ENCODE results near the gene MIPOL1.

DNA sequence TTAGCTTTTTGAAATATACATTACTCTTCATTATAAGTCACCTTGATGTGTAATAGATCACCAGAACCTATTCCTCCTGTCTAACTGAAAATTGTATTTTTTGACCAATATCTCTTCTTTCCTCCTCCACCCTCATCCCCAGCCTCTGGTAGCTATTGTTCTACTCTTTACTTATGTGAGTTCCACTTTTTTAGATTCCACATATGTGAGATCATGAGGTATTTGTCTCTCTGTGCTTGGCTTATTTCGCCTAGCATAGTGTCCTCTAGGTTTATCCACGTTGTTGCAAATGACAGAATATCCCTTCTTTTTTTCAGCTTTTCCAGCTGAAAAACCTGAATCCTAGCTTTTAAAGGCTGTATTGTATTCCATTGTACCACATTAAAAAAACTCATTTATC, 82.1 kb downstream of the MIPOL1 start:
- TF ChIP-seq, protein P1, sequence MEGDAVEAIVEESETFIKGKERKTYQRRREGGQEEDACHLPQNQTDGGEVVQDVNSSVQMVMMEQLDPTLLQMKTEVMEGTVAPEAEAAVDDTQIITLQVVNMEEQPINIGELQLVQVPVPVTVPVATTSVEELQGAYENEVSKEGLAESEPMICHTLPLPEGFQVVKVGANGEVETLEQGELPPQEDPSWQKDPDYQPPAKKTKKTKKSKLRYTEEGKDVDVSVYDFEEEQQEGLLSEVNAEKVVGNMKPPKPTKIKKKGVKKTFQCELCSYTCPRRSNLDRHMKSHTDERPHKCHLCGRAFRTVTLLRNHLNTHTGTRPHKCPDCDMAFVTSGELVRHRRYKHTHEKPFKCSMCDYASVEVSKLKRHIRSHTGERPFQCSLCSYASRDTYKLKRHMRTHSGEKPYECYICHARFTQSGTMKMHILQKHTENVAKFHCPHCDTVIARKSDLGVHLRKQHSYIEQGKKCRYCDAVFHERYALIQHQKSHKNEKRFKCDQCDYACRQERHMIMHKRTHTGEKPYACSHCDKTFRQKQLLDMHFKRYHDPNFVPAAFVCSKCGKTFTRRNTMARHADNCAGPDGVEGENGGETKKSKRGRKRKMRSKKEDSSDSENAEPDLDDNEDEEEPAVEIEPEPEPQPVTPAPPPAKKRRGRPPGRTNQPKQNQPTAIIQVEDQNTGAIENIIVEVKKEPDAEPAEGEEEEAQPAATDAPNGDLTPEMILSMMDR (IDR thresholded peaks at IDR 0.05): no peak
- TF ChIP-seq EZH2 (IDR thresholded peaks at IDR 0.05): no peak
- no peak for TF ChIP-seq EZH2phosphoT487 (IDR thresholded peaks at IDR 0.05)
